ENCODE results near the gene PRMT5. TPM values are rescaled to one million over a fixed set of nuclear protein-coding genes. Genes with fewer than 3 reads are reported as not detected.

PRMT5 gene
- total RNA-seq, 1 experiment from 2014 or later, result 101 TPM

GRCh38 chr14:22878271-22879246 is 50.6 kb downstream of the PRMT5 start:
- intact Hi-C loops (cut with micrococcal nuclease), result no loop called here
- Histone ChIP-seq H3K27ac (ENCODE audit: low read length) (no peak overlapping the region), H3K36me3 (ENCODE audit: low read depth, low read length) (peaks cover 27% of the 10 kb centered on the region; the same call in 1 of the 2 replicates), H4K20me1 (ENCODE audit: low read length) (no peaks in the 10 kb centered on the region), H3K27me3 (ENCODE audit: low read length) (no peaks in the 10 kb centered on the region), H3K4me2 (ENCODE audit: low read length) (no peak overlapping the region), H3K9ac (ENCODE audit: low read length) (no peak overlapping the region), H3K4me3 (ENCODE audit: low read length) (no peak overlapping the region), H3F3A (ENCODE audit: low read length, unreplicated experiment) (no peaks in the 10 kb centered on the region), H3K9me2 (replicated peaks; ENCODE audit: low read length) (no peaks in the 10 kb centered on the region), H3K79me2 (ENCODE audit: low read length) (peaks cover 5% of the 10 kb centered on the region; the same call in 1 of the 2 replicates), H3K9me3 (ENCODE audit: low read length) (no peaks in the 10 kb centered on the region), H2AFZ (ENCODE audit: low read length) (no peak overlapping the region), H3K4me1 (ENCODE audit: insufficient read depth, low read length) (peaks cover 14% of the 10 kb centered on the region; the same call in 1 of the 2 replicates)
- no TSS peak for BruUV-seq (replicated peaks)
- DNase-seq, result no peak
- ATAC-seq, result no peak
- POLR2A ChIA-PET (ENCODE audit: unreplicated experiment), result no interaction called here
- TF ChIP-seq EZH2phosphoT487 (IDR thresholded peaks at IDR 0.05; ENCODE audit: borderline replicate concordance, low read length) (no peak), EZH2 (IDR thresholded peaks at IDR 0.05; ENCODE audit: low read length, unreplicated experiment) (no peak)
- TF ChIP-seq, protein P1, sequence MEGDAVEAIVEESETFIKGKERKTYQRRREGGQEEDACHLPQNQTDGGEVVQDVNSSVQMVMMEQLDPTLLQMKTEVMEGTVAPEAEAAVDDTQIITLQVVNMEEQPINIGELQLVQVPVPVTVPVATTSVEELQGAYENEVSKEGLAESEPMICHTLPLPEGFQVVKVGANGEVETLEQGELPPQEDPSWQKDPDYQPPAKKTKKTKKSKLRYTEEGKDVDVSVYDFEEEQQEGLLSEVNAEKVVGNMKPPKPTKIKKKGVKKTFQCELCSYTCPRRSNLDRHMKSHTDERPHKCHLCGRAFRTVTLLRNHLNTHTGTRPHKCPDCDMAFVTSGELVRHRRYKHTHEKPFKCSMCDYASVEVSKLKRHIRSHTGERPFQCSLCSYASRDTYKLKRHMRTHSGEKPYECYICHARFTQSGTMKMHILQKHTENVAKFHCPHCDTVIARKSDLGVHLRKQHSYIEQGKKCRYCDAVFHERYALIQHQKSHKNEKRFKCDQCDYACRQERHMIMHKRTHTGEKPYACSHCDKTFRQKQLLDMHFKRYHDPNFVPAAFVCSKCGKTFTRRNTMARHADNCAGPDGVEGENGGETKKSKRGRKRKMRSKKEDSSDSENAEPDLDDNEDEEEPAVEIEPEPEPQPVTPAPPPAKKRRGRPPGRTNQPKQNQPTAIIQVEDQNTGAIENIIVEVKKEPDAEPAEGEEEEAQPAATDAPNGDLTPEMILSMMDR (conservative IDR thresholded peaks at IDR 0.05; ENCODE audit: low read depth, low read length), result no peak
- CTCF ChIA-PET, result no interaction called here

DNA sequence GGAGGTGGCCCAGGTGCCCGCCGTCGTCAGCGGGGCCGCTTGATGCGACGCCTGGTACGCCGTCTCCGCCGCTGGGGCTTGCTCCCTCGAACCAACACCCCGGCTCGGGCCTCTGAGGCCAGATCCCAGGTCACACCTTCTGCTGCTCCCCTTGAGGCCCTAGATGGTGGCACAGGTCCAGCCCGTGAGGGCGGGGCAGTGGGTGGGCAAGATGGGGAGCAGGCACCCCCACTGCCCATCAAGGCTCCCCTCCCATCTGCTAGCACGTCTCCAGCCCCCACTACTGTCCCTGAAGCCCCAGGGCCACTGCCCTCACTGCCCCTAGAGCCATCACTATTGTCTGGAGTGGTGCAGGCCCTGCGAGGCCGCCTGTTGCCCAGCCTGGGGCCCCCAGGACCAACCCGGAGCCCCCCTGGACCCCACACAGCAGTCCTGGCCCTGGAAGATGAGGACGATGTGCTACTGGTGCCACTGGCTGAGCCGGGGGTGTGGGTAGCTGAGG is 52.1 kb downstream of the PRMT5 start:
- peaks cover 12% of the 10 kb centered on the region; the same call in 1 of the 2 replicates for H3K4me1 ChIP-seq (ENCODE audit: insufficient read depth, low read length)
- POLR2A ChIA-PET (ENCODE audit: unreplicated experiment), result no interaction called here
- ATAC-seq (no peak), DNase-seq (no peak)
- H3K9ac ChIP-seq (ENCODE audit: low read length), result no peak overlapping the region
- peaks cover 27% of the 10 kb centered on the region; the same call in 1 of the 2 replicates for H3K36me3 ChIP-seq (ENCODE audit: low read depth, low read length)
- no peak overlapping the region for H3K27ac ChIP-seq (ENCODE audit: low read length)
- CTCF ChIA-PET, result no interaction called here
- no peaks in the 10 kb centered on the region for H3K9me3 ChIP-seq (ENCODE audit: low read length)
- no peak overlapping the region for H3K4me3 ChIP-seq (ENCODE audit: low read length)
- H3K4me2 ChIP-seq (ENCODE audit: low read length), result no peak overlapping the region
- BruUV-seq (replicated peaks), result no TSS peak
- H3K27me3 ChIP-seq (ENCODE audit: low read length), result no peaks in the 10 kb centered on the region
- no peak overlapping the region for H2AFZ ChIP-seq (ENCODE audit: low read length)
- TF ChIP-seq, protein P1 (conservative IDR thresholded peaks at IDR 0.05; ENCODE audit: low read depth, low read length), result no peak
- no peak for TF ChIP-seq EZH2 (IDR thresholded peaks at IDR 0.05; ENCODE audit: low read length, unreplicated experiment)
- no peak for TF ChIP-seq EZH2phosphoT487 (IDR thresholded peaks at IDR 0.05; ENCODE audit: borderline replicate concordance, low read length)
- H3K79me2 ChIP-seq (ENCODE audit: low read length), result peaks cover 19% of the 10 kb centered on the region
- no peaks in the 10 kb centered on the region for H3K9me2 ChIP-seq (replicated peaks; ENCODE audit: low read length)
- intact Hi-C loops (cut with micrococcal nuclease), result no loop called here
- H4K20me1 ChIP-seq (ENCODE audit: low read length), result no peaks in the 10 kb centered on the region
- H3F3A ChIP-seq (ENCODE audit: low read length, unreplicated experiment), result no peaks in the 10 kb centered on the region
